ENCODE results near the gene VWA3B.

The VWA3B gene

DNA sequence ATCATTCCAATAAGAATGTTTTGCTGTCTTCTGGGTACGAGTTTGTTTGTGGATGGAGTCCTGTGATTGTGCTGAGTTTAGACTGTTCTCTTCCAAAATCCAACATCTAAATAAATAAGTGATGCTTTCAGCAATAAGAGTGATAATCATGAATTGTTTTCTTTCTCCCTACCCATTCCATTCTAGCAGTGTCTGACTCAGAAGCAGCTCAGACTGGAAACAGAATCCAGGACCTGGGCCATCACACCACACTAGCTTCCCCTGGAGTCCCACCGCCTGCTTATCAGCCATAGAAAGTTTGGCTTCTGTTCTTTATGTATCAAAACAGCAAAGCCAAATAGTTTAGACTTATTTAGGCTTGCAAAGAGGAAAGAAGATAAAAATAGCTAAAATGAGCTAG, 182.9 kb downstream of the VWA3B start:
- ATAC-seq: no peak
- TF ChIP-seq RARB (CRISPR knock-in tag; IDR thresholded peaks at IDR 0.05): no peak
- no peak for TF ChIP-seq SNAI2 (CRISPR knock-in tag; IDR thresholded peaks at IDR 0.05)
- no peak for TF ChIP-seq CSDC2 (CRISPR knock-in tag; IDR thresholded peaks at IDR 0.05)
- TF ChIP-seq TOX (CRISPR knock-in tag; IDR thresholded peaks at IDR 0.05; ENCODE audit: borderline replicate concordance): no peak
- no peak for TF ChIP-seq GLIS3 (CRISPR knock-in tag; IDR thresholded peaks at IDR 0.05)
- TF ChIP-seq ZFP30 (CRISPR knock-in tag; IDR thresholded peaks at IDR 0.05): no peak
- TF ChIP-seq, protein P1, sequence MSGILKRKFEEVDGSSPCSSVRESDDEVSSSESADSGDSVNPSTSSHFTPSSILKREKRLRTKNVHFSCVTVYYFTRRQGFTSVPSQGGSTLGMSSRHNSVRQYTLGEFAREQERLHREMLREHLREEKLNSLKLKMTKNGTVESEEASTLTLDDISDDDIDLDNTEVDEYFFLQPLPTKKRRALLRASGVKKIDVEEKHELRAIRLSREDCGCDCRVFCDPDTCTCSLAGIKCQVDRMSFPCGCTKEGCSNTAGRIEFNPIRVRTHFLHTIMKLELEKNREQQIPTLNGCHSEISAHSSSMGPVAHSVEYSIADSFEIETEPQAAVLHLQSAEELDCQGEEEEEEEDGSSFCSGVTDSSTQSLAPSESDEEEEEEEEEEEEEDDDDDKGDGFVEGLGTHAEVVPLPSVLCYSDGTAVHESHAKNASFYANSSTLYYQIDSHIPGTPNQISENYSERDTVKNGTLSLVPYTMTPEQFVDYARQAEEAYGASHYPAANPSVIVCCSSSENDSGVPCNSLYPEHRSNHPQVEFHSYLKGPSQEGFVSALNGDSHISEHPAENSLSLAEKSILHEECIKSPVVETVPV (CRISPR knock-in tag; IDR thresholded peaks at IDR 0.05): no peak

DNA sequence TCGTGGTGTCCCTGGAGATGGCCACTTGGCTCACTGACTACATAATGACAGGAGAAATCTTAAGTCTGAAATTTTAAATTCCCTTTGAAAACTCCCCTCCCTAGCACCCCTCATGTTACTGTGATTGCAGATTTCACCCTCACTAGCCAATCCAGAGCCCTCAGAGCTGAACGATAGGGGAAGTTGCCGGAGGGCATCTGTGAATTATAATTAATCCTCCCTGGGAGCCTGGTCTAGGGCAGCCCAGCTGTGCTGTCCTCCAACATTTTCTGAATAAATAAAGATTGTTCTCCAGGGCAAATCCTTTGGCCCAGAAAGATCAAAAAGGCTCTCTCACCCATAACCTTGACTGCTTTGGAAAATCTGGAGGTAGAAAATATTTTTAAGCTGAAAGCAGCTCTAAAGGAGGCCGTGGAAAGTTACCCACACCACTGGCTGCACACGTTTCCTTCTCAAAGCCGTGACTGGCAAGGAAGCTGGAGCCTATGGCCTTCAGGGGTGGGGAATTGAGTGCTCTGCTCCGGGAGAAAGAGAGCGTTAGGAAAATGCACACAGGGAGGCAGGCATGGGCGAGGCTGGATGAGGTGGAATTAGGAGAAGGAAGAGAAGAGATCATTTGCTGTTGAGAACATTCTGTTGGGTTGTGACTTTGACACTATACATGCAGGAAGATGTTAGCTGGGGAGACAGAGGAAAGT, 190.3 kb downstream of the VWA3B start:
- ATAC-seq: no peak
- TF ChIP-seq RARB (CRISPR knock-in tag; IDR thresholded peaks at IDR 0.05) (no peak), PPARA (CRISPR knock-in tag; IDR thresholded peaks at IDR 0.05; ENCODE audit: borderline replicate concordance) (no peak), ZNF8 (CRISPR knock-in tag; IDR thresholded peaks at IDR 0.05) (no peak), ZC3H10 (CRISPR knock-in tag; IDR thresholded peaks at IDR 0.05) (no peak), CSDC2 (CRISPR knock-in tag; IDR thresholded peaks at IDR 0.05) (no peak), ISL1 (CRISPR knock-in tag; IDR thresholded peaks at IDR 0.05) (no peak), BACH2 (CRISPR knock-in tag; IDR thresholded peaks at IDR 0.05; ENCODE audit: borderline replicate concordance) (no peak), TCF4 (CRISPR knock-in tag; IDR thresholded peaks at IDR 0.05; ENCODE audit: borderline replicate concordance) (no peak), ZNF70 (CRISPR knock-in tag; IDR thresholded peaks at IDR 0.05) (no peak), ARNTL (CRISPR knock-in tag; IDR thresholded peaks at IDR 0.05; ENCODE audit: borderline replicate concordance, low read depth) (no peak)
- TF ChIP-seq, protein P2, sequence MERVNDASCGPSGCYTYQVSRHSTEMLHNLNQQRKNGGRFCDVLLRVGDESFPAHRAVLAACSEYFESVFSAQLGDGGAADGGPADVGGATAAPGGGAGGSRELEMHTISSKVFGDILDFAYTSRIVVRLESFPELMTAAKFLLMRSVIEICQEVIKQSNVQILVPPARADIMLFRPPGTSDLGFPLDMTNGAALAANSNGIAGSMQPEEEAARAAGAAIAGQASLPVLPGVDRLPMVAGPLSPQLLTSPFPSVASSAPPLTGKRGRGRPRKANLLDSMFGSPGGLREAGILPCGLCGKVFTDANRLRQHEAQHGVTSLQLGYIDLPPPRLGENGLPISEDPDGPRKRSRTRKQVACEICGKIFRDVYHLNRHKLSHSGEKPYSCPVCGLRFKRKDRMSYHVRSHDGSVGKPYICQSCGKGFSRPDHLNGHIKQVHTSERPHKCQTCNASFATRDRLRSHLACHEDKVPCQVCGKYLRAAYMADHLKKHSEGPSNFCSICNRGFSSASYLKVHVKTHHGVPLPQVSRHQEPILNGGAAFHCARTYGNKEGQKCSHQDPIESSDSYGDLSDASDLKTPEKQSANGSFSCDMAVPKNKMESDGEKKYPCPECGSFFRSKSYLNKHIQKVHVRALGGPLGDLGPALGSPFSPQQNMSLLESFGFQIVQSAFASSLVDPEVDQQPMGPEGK (CRISPR knock-in tag; IDR thresholded peaks at IDR 0.05; ENCODE audit: borderline replicate concordance): no peak
- TF ChIP-seq, protein P1 (CRISPR knock-in tag; IDR thresholded peaks at IDR 0.05): no peak
- TF ChIP-seq, protein P3, sequence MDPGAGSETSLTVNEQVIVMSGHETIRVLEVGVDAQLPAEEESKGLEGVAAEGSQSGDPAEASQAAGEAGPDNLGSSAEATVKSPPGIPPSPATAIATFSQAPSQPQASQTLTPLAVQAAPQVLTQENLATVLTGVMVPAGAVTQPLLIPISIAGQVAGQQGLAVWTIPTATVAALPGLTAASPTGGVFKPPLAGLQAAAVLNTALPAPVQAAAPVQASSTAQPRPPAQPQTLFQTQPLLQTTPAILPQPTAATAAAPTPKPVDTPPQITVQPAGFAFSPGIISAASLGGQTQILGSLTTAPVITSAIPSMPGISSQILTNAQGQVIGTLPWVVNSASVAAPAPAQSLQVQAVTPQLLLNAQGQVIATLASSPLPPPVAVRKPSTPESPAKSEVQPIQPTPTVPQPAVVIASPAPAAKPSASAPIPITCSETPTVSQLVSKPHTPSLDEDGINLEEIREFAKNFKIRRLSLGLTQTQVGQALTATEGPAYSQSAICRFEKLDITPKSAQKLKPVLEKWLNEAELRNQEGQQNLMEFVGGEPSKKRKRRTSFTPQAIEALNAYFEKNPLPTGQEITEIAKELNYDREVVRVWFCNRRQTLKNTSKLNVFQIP (CRISPR knock-in tag; IDR thresholded peaks at IDR 0.05; ENCODE audit: borderline replicate concordance, low read depth): no peak
- TF ChIP-seq, protein P4, sequence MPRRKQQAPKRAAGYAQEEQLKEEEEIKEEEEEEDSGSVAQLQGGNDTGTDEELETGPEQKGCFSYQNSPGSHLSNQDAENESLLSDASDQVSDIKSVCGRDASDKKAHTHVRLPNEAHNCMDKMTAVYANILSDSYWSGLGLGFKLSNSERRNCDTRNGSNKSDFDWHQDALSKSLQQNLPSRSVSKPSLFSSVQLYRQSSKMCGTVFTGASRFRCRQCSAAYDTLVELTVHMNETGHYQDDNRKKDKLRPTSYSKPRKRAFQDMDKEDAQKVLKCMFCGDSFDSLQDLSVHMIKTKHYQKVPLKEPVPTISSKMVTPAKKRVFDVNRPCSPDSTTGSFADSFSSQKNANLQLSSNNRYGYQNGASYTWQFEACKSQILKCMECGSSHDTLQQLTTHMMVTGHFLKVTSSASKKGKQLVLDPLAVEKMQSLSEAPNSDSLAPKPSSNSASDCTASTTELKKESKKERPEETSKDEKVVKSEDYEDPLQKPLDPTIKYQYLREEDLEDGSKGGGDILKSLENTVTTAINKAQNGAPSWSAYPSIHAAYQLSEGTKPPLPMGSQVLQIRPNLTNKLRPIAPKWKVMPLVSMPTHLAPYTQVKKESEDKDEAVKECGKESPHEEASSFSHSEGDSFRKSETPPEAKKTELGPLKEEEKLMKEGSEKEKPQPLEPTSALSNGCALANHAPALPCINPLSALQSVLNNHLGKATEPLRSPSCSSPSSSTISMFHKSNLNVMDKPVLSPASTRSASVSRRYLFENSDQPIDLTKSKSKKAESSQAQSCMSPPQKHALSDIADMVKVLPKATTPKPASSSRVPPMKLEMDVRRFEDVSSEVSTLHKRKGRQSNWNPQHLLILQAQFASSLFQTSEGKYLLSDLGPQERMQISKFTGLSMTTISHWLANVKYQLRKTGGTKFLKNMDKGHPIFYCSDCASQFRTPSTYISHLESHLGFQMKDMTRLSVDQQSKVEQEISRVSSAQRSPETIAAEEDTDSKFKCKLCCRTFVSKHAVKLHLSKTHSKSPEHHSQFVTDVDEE (CRISPR knock-in tag; IDR thresholded peaks at IDR 0.05): no peak
- TF ChIP-seq, protein P5, sequence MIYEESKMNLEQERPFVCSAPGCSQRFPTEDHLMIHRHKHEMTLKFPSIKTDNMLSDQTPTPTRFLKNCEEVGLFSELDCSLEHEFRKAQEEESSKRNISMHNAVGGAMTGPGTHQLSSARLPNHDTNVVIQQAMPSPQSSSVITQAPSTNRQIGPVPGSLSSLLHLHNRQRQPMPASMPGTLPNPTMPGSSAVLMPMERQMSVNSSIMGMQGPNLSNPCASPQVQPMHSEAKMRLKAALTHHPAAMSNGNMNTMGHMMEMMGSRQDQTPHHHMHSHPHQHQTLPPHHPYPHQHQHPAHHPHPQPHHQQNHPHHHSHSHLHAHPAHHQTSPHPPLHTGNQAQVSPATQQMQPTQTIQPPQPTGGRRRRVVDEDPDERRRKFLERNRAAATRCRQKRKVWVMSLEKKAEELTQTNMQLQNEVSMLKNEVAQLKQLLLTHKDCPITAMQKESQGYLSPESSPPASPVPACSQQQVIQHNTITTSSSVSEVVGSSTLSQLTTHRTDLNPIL (CRISPR knock-in tag; IDR thresholded peaks at IDR 0.05; ENCODE audit: low read depth): no peak

All from SK-N-SH treated with all-trans-retinoic acid at 6 μM for 48 hours (cell line).